Right forelimb (tissue), 1 donor: ENCODE data around the gene DCX.

Experiments used
- DNase-seq: peaks from one replicate; pipeline ENCODE4 v3.0.0-alpha.2; 2018

DCX gene

DNA sequence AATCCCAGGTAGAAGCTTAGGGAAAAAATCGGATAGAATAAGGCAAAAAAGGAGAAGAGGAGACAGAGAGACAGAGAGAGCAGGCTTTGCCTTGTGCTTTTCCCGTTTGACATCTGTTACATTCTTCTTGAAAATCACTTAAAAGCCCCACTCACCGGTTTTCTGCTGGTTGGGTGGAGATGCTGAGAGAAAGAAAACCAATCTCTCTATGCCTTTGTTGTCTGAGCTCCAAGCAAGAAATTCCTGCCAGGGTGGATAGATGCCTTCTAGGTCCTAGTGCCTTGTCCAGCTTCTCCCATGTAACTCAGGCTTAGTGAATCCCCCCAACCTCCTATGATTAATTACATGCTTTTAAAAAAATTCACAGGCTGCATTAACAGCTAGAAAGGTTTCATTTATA, at the start of gene DCX:
Gene DCX (minus strand): TSS at position 210 of the 400 bp plus-strand sequence. CDS start 1,794 bp downstream, outside the sequence.
- DNase-seq, result no peak

DNA sequence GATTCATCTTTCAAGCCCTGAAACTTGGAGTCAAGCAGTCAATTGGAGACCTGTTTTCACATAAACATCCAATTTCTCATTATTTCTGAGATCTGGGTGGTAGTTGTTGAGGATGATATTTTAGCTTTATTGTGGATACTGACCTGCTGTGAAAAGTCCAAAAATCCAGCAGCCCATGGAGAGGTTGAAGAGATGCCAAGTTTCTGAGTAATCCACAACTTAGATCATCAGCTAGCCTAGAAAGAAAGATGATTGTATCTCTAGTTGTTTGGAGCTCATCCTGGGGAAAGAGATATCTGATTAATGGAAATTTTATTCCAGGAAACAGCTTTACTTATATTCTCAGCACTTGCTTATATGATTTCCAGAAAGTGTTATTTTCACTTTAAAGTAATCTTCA, 48.6 kb upstream of the DCX start:
- DNase-seq, result no peak

- no peak for DNase-seq
Observed at GRCh38 chrX:111447298-111447697, 35.3 kb upstream of the DCX start.

DNA sequence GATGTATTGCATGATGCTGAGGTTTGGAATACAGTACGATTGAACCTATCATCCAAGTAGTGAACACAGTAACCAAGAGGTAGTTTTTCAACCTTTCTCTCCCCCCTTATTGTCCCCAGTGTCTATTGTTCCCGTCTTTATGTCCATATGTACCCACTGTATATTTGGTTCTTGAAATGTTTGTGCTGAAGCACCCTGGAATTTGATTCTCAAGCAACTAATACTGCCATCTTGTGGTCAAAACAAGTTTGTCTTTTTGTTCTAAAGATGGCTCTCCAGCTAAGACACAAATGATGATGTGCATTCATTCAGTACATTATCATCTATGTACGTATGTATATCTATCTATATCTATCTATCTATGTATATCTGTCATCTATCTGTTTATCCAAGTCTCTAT, 33.5 kb upstream of the DCX start:
- DNase-seq, result no peak

- no peak for DNase-seq
Observed at GRCh38 chrX:111444881-111445280, 32.9 kb upstream of the DCX start.

DNA sequence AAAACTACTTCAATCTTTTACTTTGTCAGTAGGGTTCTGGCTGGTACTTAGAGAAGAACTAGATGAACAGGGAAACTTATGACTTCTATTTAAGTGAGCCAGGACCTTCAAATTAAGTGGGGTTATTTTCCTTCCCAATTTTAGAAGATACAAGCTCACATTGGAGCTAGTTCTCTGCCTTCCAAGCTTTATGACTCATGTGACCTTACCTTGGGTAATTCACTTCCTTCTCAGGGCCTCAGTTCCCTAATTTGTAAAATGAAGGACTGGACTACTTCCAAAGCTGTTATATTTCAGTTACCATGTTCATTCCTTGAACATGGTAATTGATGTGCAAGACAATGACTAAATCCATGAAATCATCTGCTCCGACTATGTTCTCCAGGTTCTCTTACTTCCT, 32.0 kb upstream of the DCX start:
- DNase-seq, result no peak

DNA sequence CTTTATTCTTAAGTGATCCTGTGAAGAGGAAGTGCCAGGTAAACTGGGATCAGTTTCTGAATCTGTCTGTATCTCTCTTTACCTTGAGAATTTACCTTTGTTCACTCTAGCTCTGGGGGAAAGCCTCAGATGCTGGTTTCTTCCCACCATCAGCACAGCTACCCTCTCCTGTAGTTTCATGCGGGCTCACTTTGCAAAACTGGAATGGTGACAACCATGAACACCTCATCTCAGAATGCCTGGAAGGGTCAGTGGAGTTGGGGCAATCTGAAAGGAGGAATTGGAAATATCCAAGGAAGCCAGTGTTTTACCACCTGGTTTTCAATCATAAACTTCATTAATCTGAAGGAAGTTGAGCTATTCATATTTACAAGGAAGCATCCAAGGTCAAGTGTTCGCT, 30.8 kb upstream of the DCX start:
- DNase-seq, result no peak

DNA sequence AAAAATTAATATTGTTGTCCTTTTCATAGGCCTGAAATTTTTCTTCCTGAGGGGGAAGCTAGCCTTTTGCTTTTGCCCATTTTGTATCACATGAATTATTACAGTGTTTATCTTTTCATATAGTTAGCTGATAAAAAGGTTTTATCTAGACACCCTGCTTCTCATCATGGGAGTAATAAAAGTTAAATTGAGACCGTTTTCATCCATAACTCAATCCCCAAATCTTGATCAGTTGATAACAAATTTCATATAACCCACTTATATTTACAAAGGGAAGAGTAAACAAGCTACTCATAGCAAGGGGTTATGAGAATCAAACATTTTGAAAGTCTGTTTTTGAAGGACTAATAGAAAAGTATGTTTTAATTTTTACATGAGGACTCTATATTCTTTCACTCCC, 23.5 kb upstream of the DCX start:
- no peak for DNase-seq

- DNase-seq, result no peak
Observed at GRCh38 chrX:111431001-111431400, 19.0 kb upstream of the DCX start.

- DNase-seq, result no peak
Observed at GRCh38 chrX:111411557-111411956, 435 bp downstream of the DCX start.

DNA sequence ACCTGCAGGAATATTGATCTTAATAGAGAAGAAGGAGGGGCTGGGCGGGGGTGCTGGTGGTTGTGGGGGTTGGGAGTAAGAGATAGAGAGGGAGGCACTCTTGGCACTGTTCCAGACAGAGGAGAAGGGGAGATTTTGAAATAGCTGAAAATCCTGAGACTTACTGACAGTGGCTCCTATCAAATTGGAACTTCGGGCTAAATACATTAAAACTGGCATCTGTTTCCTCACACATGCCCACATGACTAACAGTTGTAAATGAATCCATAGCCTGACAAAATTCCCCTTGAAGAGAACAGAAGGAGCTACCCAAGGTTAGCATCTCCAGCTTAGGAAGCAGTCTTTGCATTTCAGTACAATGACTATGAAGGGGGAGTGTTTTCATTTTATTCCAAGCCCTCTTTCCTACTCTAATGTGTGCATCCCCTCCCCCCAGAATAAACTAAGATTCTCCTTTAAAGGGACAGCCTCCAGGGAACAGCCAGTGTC, 1.4 kb downstream of the DCX start:
- DNase-seq, result no peak

DNA sequence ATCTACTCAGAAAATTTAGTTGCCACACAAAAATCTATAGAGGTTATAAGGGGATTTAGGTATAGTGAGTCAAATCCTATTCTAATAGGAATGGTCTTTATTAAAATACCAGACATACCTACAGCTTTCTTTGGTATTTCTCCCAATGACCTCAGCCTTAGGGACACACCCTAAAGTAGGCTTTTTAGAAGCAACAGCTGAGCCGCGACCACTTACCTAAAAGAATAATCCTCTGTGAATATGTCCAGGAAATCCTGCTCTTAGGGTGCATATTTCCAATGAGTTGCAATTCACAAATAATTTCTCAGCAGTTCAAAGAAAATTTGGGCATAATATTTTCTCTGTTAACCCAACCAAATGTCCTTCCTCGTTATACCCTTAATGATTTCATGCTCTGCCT, 2.7 kb downstream of the DCX start:
- no peak for DNase-seq

GRCh38 chrX:111407948-111408347, 4.0 kb downstream of the DCX start:
- DNase-seq, result no peak

DNA sequence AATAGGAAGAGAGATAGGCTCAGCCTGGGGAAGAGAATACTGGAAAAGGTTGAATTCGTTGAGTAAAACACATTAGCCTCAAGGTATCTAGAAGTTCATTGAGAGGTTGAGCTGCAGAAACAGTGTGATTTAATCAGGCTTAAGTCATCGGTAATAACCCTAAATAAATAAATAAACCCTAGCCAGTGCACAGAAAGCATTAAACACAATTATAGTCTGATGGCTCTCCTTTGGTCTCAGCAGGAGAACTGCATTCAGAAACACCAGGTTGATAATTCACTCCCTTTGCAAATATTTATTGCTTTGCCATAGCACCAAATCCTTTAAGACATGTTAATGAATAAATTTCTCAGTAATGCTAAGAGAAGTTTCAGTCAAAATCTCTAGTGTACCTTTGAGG, 9.6 kb downstream of the DCX start:
- DNase-seq, result no peak

- no peak for DNase-seq
Observed at GRCh38 chrX:111395149-111395548, 16.8 kb downstream of the DCX start.

DNA sequence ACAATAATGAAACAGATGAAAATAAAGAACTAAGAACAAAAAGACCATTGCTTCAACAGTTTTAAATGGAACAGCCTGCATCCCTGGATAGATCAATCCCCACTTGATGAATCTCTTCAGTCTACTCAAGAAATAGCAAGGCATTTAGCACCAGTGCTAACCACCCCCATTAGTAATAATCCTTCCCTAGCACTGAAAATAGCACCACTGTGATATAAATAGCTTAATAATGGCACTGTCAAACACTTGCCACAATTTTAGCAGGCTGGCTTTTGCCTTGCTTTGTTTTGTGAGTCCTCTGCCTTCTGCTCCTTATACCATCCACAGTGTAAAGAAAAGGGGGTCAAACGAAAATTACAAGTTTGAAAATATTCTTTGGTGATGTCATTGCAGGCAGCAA, 17.4 kb downstream of the DCX start:
- DNase-seq, result no peak

DNA sequence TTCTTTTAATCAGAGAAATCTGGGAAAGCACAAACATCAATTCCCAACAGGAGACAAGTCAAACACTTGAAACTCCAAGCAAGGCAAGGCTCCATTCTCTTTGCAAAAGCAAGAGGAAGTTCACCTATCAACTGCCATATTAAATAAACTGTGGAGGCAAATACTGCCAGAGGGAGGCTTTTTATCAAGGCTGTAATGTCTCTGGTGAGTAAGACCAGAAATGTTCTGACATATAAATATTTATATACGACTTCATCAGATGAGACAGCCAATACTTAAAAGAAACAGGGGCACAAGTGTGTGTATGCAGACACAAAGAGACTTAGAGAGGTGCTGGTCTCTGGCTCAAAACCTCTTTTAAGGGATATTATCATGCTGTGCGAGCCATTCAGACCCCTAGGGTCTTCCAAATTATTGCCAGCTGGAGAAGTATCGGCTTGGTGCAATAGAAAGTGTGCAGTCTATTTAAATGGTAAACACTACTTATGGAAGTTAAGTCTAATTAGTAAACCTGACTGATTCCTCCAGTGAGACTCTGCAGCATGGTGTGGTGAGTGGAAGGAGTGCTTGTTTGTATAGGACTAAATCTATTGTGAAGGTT, 24.4 kb downstream of the DCX start:
- DNase-seq, result no peak

DNA sequence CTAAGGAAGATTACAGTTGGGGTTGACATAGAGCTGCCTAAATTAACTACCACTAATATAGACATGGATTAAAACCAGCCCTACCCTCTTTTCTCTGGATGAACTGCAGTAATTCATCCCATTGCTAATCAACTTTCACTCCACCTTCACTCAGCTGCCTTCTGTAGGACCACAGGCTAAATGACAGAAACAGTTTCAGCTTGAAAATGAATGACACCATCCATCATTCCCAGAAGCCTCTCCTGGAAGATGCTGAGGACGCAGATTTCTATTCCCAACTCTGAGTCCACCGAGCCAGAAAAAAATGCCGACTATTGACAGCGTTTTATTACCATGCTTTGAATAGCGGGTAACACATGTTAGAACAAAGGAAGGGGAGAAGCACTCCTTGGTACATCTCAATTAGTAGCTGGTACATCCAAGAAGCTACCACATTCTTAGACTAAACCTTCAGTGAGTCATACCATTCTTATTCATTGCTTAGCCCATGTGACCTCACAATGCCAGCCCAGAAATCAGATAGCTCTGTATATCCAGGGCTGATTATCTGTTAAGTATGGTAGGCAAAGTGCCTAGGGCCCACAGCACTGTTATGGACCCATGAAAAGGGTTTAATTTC, 25.3 kb downstream of the DCX start:
- DNase-seq, result no peak

GRCh38 chrX:111386077-111386476, 25.9 kb downstream of the DCX start:
- no peak for DNase-seq

DNA sequence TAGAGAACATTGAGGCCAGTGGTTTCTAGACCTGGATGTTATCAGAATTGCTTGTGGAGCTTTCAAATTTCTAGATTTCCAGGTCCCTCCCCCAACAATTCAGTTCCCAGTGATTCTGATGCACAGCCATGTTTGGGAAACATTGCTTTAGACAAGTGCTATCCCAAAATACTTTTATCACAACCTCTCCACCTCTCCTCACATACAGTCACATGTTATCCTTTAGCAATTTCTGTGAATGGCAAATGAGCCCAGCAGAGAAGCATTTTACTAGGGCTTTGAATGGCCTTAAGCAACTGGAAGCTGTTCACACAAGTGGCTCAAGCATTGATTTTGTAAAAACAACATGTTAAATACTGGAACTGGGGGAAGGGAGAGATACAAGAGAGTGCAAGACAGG, 29.7 kb downstream of the DCX start:
- no peak for DNase-seq

DNA sequence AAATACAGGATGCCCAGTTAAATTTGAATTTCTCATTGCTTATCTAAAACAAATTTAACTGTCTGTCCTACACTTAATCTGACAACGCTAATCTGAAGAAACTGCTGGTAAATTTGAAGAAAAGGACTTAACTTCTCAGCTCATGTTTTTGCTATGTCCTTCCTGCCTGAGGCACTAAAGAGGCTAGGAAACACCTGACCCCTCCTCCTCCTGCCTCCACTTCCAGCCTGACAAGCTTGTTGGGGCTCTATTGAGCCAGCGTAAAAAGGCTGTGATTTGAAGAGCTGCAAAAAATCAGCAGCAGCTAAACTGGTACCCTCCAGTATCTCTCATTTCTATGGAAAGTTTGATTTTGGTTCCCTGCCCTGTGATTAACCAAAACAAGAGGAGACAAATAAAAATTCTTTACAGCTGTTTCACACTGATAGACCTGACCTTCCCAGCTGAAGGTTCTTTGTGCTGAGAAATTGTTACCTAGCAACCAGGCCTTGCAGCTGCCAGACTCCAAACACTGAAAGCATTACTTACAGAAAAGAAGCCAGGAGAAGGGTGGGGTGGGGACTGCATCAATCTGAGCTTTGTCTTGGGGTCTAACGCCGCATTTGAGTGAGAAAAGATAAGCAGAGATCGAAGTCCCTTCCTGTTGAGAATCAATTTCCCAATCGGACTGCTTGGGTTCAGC, 35.0 kb downstream of the DCX start:
- no peak for DNase-seq

- no peak for DNase-seq
Observed at GRCh38 chrX:111376486-111376885, 35.5 kb downstream of the DCX start.

DNA sequence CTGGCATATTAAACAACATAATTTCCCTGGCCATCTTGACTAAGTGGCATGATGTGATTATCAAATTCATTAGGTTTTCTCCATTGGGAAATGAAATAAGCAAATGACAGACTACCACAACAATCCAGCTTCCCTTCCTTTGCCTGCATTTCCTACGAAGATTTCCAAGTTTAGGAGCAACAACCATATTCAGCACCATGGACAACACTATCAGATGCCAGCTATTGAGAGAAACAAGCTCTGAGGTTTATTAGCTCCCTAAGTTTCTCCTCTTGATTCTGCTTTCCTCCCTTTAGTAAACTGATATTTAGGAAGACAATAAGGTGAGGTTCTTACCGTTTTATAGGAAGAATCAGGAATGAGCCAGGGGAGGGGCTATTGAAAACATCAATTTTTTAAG, 36.2 kb downstream of the DCX start:
- no peak for DNase-seq

DNA sequence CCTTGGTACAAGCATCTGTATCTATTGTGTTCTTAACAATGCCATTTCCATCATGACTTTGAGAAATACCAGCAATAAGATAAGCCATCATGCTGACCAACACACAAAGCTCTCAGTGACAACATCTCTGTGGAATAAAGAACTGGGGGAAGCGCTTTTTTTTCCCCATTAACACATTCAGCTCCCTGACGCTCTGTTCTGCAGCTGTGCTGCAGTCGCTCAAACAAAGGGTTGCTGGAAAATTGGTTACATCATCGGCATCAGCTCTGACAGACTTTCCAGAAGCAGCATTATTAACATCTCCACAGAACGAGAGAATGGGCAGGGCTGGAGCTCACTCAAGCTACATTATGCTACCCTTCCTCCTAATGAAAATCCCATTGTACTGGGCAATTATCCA, 39.9 kb downstream of the DCX start:
- DNase-seq, result no peak
